Glutamatergic neuron (in vitro differentiated cells): Measurements from ENCODE around the gene TRIO. TPM values are rescaled to one million over a fixed set of nuclear protein-coding genes. Genes with fewer than 3 reads are reported as not detected.
A peak's percentile ranks its signal among the peaks of the same experiment; 100 is the strongest.

Experiments
- DNase-seq: peaks from one replicate; pipeline ENCODE4 v3.0.0; 2022
- H3K27ac Mint-ChIP-seq: one replicate; pipeline ENCODE4 v1.8.0; 2020; ENCODE audit warnings: mild to moderate bottlenecking, mixed read lengths, inconsistent platforms; ENCODE audit not compliant: unreplicated experiment
- H3K27me3 Mint-ChIP-seq: one replicate; pipeline ENCODE4 v1.8.0; 2020; ENCODE audit warnings: mild to moderate bottlenecking, moderate library complexity, mixed read lengths, inconsistent platforms; ENCODE audit not compliant: unreplicated experiment
- H3K36me3 Mint-ChIP-seq: one replicate; pipeline ENCODE4 v1.8.0; 2020; ENCODE audit warnings: mild to moderate bottlenecking, mixed read lengths, inconsistent platforms; ENCODE audit not compliant: unreplicated experiment
- H3K4me1 Mint-ChIP-seq: one replicate; pipeline ENCODE4 v1.8.0; 2020; ENCODE audit warnings: mild to moderate bottlenecking, low read depth, mixed read lengths, inconsistent platforms; ENCODE audit not compliant: unreplicated experiment
- H3K4me3 Mint-ChIP-seq: one replicate; pipeline ENCODE4 v1.8.0; 2020; ENCODE audit warnings: mild to moderate bottlenecking, mixed read lengths, inconsistent platforms; ENCODE audit not compliant: unreplicated experiment
- H3K9me3 Mint-ChIP-seq: one replicate; pipeline ENCODE4 v1.8.0; 2020; ENCODE audit warnings: mild to moderate bottlenecking, moderate library complexity, mixed read lengths, inconsistent platforms; ENCODE audit not compliant: unreplicated experiment
- CTCF ChIP-seq: fragments of 200-600 bp; sonication (generic); IDR thresholded peaks from one replicate; pipeline ENCODE4 v1.5.0; 2021; ENCODE audit not compliant: partially characterized antibody, unreplicated experiment
- total RNA-seq: library from RNA; stranded (reverse); fragmentation: NEBNext Ultra II Directional; extraction: Animal tissue kit (Norgen Biotek cat#: 25700); gene quantifications from one replicate; pipeline ENCODE4 v1.2.1, GENCODE V29; 2021; ENCODE audit not compliant: unreplicated experiment

Gene TRIO
- total RNA-seq, 1 donor from 2014 or later: 281 TPM

- H3K4me3 Mint-ChIP-seq: peak overlapping the region; percentile 6
Observed at GRCh38 chr5:14445576-14446290, 302.6 kb downstream of the TRIO start.

GRCh38 chr5:14447958-14448911 lies 305.1 kb downstream of the TRIO start:
- H3K4me3 Mint-ChIP-seq: peak overlapping the region; percentile 18
- peak overlapping the region; percentile 92 for H3K27ac Mint-ChIP-seq

More at GRCh38 chr5:14445576-14446290, 302.6 kb downstream of the TRIO start:
- Mint-ChIP-seq H3K27me3 (peaks cover 3% of the 10 kb centered on the region), H3K27ac (peak overlapping the region; percentile 84), H3K9me3 (peaks cover 4% of the 10 kb centered on the region), H3K36me3 (no peaks in the 10 kb centered on the region), H3K4me1 (peaks cover 65% of the 10 kb centered on the region)
- no peak for DNase-seq
- no peak for TF ChIP-seq CTCF

GRCh38 chr5:14449052-14449661 lies 306.0 kb downstream of the TRIO start:
- H3K9me3 Mint-ChIP-seq: peaks cover 10% of the 10 kb centered on the region
- no peak for TF ChIP-seq CTCF
- no peak overlapping the region for H3K4me3 Mint-ChIP-seq
- H3K4me1 Mint-ChIP-seq: peaks cover 76% of the 10 kb centered on the region
- H3K27me3 Mint-ChIP-seq: peaks cover 15% of the 10 kb centered on the region
- no peaks in the 10 kb centered on the region for H3K36me3 Mint-ChIP-seq
- DNase-seq: no peak
- peak overlapping the region; percentile 92 for H3K27ac Mint-ChIP-seq

More at GRCh38 chr5:14447958-14448911, 305.1 kb downstream of the TRIO start:
- DNase-seq: peak; percentile 56
- Mint-ChIP-seq H3K9me3 (peaks cover 10% of the 10 kb centered on the region), H3K4me1 (peaks cover 76% of the 10 kb centered on the region), H3K36me3 (no peaks in the 10 kb centered on the region), H3K27me3 (peaks cover 12% of the 10 kb centered on the region)
- TF ChIP-seq CTCF: no peak

GRCh38 chr5:14450018-14450524 lies 306.9 kb downstream of the TRIO start:
- Mint-ChIP-seq H3K36me3 (no peaks in the 10 kb centered on the region), H3K27me3 (peaks cover 16% of the 10 kb centered on the region), H3K4me3 (peak overlapping the region; percentile 7), H3K4me1 (peaks cover 73% of the 10 kb centered on the region), H3K27ac (peak overlapping the region; percentile 92), H3K9me3 (peaks cover 10% of the 10 kb centered on the region)
- TF ChIP-seq CTCF: no peak
- no peak for DNase-seq
